HK-2 (cell line): ENCODE data around the gene WWC1.
"Not testable (repeated sequence)": the region's sequence is repeated elsewhere in the genome, so short reads cannot be mapped to it uniquely, and the experiment has no call there.

ENCODE experiments used
- DNase-seq: peaks from one replicate; pipeline ENCODE4 v3.0.0-alpha.2; 2018; ENCODE audit not compliant: unreplicated experiment

WWC1 gene

DNA sequence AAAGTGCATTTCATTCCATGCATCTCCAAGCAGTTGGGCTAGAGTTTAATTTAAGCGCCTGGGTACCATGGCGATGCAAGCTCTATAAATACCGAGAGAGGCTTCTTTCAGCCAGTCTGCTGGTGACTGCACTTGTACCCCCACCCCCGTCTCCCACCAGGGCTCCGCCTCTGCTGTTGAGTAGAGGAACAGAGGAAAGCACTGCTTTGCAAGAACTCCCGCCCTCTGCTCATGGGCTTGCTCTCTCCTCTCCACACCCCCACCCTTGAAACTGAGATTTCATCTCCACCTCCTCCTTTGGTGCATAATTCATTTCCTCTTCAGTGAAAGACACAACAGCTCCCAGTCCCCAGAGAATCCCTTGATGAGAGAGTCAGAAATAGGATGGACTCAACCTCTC, 5.1 kb upstream of the WWC1 start:
- DNase-seq: no peak

DNA sequence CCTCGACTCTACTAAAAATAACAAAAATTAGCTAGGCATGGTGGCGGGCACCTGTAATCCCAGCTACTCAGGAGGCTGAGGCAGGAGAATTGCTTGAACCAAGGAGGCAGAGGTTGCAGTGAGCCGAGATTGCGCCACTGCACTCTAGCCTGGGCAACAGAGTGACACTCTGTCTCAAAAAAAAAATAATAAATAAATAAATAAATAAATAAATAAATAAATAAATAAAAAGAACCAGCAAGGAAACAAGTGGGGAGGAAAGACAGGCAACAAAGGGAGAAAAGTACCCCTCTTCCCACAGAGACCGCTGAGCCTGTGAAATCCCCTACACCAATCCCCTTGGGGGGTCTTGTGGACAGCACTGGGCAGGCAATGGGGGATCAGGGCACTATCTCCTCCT, 4.6 kb upstream of the WWC1 start:
- not testable (repeated sequence) for DNase-seq

DNA sequence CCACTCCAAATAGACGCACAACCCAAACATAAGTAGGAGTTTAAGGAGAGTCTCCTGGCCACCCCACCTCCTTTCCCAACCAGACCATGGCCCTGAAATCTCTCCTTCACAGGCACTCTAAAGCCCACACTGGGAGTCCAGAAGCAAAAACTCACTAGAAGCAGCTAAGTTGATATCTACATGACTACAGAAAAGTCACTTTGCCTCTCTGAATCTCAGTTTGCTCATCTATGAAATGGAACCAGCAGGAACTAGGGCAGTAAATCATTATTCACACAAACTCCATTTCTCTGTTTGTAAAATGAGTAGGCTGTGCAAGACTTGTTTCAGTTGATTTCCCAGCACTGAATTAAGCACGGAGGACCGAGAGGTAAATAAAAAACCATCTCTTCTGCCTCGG, 4.1 kb upstream of the WWC1 start:
- no peak for DNase-seq

DNA sequence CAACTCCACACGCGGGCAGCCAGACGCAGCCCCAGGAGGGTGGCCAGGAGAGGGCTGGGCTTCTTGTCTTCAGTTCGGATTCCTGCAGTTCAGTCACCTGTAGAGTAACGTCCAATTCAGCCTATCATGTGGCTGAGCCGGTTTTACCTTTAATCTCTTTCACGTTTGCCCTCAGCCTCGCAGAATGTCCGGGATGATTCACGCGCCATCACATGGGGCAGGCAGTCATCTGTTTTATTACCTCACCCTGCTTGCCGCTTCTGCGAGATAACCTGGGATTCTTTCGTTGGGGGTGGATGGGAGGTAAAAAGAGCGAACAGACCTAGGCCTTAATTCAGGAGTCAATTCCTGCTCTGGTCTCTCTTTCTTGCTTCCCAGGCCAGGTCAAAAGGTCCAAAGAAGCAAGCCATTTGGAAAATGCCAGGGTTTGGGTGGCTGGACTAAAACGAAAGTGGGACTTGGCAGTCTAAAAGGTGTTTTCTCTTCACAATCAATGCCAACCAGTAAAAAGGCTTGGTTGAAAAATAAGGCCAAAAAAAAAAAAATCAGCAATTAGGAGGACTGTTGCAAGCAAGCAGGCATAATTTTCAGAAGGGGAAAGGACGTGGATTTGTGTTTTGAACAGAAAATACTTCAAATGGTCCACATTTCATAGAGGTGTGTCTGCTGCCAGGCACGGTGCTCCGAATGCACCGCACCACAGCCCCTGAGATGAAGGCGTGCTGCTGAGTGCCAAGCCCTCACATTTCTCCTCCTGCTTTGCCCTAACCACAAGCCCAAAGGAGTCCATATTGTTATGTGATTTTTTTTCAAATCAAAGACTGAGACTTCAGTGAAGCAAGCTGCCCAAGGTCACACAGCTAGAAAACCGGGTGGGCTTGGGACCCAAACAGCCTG, 2.8 kb upstream of the WWC1 start:
- DNase-seq: peak; percentile 84

DNA sequence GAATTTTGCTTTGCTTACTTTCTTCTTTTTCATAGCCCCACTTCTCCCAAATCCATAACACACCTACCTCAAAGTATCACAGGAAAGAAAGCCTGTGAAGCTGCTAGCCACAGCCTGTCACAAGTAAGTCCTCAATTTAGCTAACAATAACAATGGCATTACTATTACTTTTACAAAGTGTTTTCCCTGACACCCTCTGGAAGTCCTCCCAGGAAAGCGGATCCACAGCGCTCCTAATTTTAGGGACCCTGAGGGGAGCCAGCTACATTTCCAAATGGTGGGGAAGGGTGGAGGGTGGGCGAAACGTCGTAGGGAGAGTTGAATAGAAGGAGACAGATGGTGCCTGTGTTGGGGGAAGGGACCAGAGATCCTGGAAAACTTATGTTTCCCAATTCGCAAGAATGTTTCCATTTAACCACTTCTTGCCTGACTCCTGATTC, 523 bp upstream of the WWC1 start:
- DNase-seq: no peak

DNA sequence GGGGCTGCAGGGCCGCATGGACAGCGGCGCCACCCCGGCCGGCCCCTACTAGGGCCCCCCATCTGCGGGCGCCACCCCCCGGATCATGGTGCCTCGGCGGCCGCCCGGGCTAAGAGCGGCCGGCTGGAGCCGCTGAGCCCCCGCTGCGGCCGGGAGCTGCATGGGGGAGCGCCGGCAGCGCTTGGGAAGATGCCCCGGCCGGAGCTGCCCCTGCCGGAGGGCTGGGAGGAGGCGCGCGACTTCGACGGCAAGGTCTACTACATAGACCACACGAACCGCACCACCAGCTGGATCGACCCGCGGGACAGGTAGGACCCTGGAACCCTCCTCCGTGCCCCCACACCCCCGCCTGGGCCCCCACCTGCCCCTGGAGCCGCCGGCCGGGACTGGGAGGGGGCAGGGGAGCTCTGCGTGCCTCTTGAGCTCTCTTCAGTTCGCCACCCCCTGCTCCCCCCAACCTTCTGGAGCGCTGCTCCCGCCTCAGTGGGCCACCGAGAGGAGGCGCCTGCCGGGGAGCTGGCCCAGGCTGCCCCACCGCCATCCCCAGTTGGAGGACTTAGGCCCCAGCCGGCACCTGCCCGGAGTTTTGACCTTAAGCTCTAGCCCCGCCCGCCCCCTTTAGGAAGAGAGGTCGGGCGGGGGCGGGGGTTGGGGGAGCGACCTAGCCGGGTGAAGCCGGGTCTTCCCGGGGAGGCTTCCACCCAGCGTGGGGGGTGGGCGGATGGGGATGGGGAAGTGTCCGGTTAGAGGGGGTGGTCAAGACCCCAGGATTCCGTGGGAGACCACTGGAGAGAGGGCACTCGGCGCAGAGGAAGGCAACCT, 730 bp downstream of the WWC1 start:
- DNase-seq: no peak

DNA sequence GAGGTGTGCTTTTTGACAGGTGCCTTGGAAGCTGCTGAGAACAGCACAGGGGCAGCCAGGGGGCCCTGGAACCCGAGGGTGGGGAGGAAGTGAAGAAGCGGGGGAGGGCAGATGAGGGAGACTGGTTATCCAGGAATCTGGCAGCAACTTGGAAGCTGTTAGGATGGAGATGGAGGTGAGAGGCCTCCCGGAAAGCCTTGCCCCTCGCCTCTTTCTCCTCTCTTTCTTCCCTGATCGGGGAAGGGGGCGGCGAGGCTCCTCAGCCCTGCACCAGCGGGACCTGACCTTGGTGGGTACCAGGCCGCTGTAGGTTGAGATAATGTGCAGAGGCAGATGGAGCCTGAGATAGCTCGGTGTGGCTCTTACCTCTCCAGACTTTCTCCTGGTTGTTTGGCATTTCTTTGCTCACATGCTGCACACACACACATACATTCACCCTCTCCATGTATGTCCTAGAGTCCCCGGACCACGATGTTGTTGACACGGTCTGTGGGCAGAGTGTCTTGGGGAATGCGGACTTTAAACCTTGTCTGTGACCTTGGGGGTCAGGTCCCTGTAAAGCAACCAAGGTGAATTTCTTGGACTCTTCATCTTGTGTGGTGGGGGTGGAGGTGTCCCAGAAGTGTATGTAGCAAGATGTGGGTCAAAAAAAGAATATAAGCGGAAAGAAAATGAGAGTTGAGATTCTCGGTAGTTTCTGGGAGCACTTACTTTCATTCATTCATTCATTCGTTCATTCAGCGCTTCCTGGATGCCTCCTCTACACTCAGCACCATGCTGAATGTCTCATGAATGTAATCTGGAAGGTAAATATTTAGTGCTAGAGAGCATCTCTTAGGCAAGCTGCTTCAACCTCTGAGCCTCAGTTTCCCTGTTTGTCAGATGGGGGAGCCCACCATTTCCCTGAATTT, 1.6 kb downstream of the WWC1 start:
- DNase-seq: no peak

DNA sequence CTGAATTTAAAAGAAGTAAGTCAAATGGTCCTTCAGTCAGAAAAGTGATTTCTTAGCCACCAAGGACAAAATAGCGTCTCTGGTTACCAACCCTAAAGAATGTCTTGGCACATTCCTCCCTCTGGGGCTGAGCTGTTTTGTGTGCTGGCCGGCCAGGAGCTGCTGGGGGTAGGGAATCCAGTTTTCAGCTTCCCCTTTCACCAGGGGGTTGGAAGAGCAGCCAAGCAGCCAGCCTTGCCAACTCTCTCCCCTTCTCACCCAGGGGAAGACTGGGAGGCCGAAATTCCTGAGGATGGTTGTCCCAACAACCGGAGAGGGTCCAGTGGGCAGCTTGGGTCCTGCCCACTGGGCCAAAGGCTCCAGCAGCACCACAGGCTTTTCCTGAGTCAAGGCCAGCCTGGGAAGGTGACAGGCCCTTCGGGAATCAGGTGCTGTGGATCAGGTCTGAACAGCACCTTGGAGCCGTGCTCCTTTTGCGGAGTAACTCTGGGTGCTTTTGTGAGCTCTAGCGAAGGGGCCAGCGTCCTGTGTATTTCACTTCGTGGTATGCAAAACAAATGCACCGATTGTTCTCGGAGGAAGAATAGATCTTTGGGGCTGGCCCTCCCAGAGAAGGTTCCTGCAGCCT, 4.2 kb downstream of the WWC1 start:
- peak; percentile 60 for DNase-seq

DNA sequence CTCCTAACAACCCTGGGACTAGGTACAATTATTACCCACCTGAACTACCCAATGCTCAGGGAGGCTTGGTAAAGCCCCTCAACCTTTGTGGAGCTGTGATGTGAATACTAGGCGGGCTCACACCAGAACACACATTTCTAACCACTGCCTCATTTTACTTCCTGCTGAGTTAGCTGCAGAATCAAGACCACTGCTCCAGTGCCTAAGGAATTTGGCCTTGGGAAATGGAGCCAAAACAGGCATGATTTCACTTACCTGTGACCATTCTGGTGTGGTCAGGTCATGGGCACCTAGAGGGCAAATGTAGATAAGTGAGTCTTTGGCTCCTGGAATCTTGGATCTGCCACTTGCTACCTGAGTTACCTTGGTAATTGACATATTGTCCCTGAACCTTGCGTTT, 5.2 kb downstream of the WWC1 start:
- no peak for DNase-seq

DNA sequence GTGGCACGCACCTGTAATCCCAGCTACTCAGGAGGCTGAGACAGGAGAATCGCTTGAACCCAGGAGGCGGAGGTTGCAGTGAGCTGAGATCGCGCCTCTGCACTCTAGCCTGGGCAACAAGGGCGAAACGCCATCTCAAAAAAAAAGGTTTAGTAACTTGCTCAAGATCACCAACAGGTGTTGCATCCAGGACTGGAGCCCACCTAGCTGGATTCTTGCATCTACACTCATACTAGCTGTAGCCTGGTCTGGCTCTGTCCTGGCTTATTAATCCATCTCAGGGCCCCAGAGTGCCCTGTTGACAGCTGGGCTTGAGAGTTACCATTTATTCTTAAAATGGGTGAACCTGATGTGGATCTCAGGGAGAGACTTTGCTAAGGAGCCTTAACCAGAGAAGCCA, 7.5 kb downstream of the WWC1 start:
- no peak for DNase-seq

DNA sequence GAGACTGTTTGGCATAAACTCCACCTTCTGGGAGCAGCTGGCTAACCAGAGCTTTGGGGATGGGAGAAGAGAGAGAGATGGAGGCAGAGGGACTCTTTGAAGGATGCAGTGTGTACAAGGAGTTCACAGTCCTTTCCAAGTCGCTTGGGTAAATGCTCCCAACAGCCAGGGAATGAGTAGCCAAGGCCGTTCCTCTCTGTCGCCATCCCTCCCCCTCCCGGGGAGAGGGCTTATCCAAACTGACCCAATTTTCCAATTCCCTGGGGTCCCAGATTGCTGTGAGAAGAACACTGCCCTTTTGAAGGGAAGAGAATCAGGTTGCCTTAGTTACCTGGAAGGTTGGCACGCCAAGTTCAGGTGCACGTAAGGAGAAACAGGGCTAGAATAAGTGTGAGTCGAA, 7.9 kb downstream of the WWC1 start:
- no peak for DNase-seq

DNA sequence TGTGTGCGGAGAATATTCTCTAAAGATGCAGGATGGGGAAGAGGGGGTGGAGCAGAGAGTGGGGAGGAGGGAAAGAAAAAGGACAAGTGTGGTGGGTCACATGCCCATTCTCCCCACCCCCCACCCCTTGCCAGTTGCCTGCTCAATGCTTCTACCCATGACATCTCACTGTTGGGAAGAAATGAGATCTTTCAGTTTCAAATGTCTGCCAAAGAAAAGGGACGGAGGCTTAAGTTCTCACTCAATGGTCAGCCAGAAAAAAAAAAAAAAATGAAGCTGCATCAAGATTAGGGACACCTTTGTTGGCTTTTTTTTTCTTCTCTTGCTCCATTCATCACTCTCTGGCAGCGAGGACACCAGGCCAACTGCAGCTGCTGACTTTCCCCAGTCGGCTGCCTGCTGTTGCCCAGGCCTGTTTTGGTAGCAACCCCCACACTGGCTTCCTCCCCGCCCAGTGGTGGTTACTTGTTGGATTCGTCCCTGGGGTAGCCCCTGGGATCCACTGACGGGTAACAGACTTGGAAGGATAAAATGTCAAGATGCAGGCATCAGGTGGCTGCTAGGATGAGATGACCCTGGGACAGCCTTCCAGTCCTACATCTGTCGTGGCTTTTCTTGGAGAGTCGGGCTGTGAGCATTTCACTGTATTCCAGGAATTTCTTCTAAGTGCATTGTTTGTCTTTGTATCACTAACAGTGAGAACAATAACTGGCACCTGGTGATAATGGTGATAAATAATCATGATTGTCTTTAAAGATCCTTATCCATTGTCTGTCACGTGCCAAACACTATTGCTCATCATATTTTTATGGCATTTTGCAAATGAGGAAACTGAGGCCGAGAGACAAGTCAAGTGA, 9.1 kb downstream of the WWC1 start:
- DNase-seq: no peak

DNA sequence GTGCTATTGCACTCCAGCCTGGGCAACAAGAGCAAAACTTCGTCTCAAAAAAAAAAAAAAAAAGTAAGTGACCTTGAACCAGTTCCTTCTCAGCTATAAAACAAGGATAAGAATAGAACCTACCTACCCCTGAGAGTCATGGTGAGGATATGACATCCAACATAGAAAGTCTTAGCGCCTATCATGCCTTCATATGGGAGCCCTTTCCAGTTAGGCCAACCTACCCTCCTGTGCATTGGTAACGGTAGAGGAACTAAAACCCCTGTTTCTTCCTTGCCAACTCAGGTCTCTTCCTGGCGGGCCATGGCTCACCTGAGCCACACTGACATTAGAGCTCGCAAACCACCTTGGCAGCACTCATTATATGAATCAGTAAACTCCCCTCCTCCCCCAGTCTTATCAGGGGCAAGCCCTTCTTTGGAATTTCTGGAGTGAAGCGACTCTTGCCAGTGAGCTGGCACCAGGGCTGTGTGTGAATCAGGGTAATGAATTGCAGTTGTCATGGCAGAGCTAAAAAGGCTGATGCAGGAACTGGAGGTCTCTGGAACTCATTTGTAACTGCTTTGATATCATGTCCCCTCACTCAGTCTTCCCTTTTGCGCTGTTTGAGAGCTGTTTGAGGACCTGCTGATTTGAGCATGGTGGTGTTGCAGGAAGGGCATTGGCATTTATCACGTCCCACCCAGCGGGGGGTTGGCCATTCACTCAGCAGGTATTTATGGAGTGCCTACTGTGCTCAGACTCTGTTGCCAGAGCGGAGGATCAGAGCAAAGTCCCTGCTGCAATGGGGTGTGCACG, 10.3 kb downstream of the WWC1 start:
- no peak for DNase-seq

DNA sequence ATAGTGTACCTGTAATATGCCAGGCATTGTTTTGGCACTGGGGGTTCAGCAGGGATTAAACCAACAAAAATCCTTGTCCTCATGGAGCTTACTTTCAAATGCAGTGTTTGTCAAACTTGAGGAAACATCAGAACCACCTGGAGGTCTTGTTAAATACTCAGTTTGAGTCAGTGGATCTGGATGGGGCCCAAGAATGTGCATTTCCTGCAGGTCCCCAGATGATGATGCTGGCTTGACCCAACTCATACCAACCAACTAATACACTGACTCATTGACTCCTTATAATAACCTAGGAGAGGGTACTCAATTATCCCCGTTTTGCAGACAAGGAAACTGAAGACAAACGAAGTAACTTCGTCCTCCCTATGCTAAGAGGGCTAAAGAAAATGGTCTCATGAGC, 11.3 kb downstream of the WWC1 start:
- DNase-seq: no peak

DNA sequence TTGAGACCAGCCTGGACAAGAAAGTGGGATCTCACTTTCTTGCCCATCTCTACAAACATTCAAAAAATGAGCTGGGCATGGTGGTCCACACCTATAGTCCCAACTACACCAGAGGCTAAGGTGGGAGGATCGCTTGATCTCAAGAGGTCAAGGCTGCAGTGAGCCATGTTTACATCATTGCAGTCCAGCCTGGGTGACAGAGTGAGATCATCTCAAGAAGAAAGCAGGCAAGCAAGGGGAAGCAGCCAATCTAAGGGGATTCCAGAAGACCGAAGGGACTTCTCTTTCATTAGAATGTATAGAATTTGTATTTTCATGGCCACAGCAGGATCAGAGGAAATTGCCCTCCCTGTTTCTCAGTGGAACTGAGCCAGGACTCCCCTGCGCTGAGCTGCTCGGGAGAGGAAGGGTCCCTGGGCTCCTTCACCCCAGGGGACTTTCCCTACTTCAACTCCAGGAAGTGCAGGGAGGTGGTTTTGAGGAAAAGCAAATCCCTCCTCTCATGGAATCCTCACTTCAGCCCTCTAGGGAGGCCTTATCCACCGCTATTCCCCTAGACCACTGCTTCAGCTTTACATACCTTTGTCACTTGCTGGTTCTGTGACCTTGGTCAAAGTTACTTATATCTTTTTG, 12.1 kb downstream of the WWC1 start:
- DNase-seq: no peak

DNA sequence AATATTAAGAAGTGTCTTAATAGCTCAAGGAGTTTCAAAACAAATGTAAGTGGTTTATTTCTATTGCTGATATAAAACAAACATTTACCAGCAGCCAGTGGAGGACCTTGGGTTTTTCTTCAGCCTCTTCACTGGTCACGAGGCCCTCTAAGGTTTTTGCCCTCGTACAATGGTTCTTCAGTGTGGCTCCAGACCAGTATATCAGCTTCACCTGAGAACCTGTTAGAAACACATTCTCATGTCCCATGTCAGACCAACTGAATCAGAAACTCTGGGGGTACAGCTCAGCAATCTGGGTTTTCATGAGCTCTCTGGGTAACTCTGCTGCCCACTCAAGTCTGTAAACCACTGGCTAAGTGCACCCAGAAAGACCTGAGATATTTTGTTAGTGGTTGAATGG, 12.9 kb downstream of the WWC1 start:
- no peak for DNase-seq

DNA sequence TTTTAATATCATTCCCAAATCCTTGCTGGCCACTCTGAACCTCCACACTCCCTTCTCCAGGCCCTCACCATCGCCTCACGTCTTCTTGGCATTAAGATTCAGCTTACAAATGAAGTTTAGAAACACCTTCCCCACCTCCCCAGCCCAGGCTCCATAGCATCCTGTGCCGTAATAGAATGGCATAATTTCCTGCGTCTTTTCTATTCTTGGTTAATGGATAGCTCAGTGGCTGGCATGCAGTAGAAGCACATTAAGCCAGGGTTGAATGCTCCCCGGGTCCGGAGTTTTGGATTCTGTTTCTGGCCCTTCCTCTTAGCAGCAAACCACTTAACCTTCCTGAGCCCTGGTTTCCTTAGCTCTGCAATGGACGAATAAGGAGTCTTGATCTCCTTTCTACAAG, 13.8 kb downstream of the WWC1 start:
- peak; percentile 64 for DNase-seq

DNA sequence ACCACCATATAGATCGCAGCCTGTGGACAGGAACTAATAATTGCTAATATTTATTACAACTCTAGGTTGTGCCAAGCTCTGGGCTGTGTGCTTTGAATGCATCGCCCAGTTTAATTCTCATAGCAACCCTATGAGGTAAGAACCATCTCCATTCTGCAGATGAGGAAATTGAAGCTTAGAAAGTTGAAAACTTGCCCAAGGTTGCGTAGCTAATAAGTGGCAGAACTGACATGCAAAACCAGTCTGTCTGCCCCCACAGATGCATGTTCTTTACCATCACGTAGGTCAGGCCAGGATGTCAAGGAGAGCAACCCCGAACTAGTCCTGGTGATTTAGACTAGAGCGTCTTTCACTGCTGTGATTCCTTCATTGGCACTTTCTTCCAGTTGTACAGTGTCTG, 15.6 kb downstream of the WWC1 start:
- no peak for DNase-seq

DNA sequence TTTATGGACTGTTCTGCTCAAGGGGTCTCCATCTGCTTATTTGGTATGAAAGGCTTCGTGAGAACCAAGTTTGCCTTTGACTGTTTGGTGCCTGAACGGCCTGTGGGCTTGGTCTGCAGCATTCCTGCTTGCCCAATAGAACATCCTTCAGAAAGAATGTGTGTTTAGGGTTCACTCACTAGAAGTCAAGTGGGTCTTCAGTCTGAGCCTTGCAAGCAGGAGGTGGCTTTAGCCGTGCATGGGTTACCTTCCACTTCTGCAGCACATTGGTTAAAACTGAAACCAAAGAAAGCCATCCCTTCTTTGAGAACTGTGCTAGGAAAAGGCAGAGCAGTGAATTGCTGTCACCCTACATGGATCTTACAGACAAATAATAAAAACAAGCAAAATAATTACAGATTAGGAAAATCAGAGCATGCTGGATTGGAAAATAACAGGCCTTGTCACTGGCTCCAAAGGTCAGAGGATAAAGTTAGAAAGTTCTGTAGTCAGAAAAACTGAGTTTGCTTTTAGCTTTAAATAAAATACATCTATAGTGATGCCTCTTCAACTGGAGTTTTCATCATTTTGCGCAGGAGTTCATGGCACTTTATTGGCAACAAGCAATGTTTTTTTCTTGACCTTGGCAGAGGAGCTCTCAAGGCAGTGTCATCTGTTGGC, 16.6 kb downstream of the WWC1 start:
- DNase-seq: no peak
